ENCODE results near the gene TMEM94.
"Not testable (repeated sequence)": the region's sequence is repeated elsewhere in the genome, so short reads cannot be mapped to it uniquely, and the experiment has no call there.

GRCh38 chr17:75434433-75434832, 22.0 kb upstream of the TMEM94 start:
- not testable (repeated sequence) for TF ChIP-seq HDAC2 (IDR thresholded peaks at IDR 0.05); CBX1 (IDR thresholded peaks at IDR 0.05; ENCODE audit: low read depth); CTCF (IDR thresholded peaks at IDR 0.05 in 2 of 3, conservative IDR thresholded peaks at IDR 0.05 in 1 of 3; ENCODE audit: insufficient read depth in 2 of 3, low read depth in 1 of 3, low read length in 3 of 3); POLR2AphosphoS2 (IDR thresholded peaks at IDR 0.05; ENCODE audit: low read length); PREB (CRISPR knock-in tag; IDR thresholded peaks at IDR 0.05); POLR2AphosphoS5 (IDR thresholded peaks at IDR 0.05; ENCODE audit: control insufficient read depth, insufficient read depth, low read depth, low read length); NELFE (IDR thresholded peaks at IDR 0.05; ENCODE audit: insufficient read depth, insufficient read length); HCFC1 (IDR thresholded peaks at IDR 0.05; ENCODE audit: low read depth, low read length); RCOR1 (IDR thresholded peaks at IDR 0.05; ENCODE audit: borderline replicate concordance in 1 of 2, low read depth in 2 of 2, low read length in 2 of 2); ASH1L (IDR thresholded peaks at IDR 0.05; ENCODE audit: borderline replicate concordance, low read depth, partially characterized antibody); E2F6 (IDR thresholded peaks at IDR 0.05; ENCODE audit: borderline replicate concordance in 1 of 2, extremely low read depth in 1 of 2, insufficient read depth in 1 of 2, insufficient read length in 1 of 2, low read depth in 1 of 2, low read length in 1 of 2, poor library complexity in 1 of 2, severe bottlenecking in 1 of 2); EGR1 (conservative IDR thresholded peaks at IDR 0.05); ZHX1 (conservative IDR thresholded peaks at IDR 0.05; ENCODE audit: low read length); ZNF140 (CRISPR knock-in tag; IDR thresholded peaks at IDR 0.05)
